GM23248 (cell line): ENCODE measurements around the gene CAB39. TPM values are rescaled to one million over a fixed set of nuclear protein-coding genes. Genes with fewer than 3 reads are reported as not detected.

Source experiments
- DNase-seq: peaks from one replicate; pipeline ENCODE4 v3.0.0-alpha.2; 2015
- H2AFZ ChIP-seq: fragments of 200-600 bp; sonication (generic); 2 replicates; pipeline ENCODE4 v1.6.1; 2016; ENCODE audit warnings: antibody characterized with exemption
- H3F3A ChIP-seq: fragments of 200-600 bp; sonication (generic); 2 replicates; pipeline ENCODE4 v1.6.1; 2016; ENCODE audit warnings: mild to moderate bottlenecking, antibody characterized with exemption, mixed run types; ENCODE audit not compliant: insufficient read depth
- H3K27ac ChIP-seq: fragments of 200-600 bp; sonication (generic); 2 replicates; pipeline ENCODE4 v1.5.1; 2016; ENCODE audit warnings: mild to moderate bottlenecking
- H3K27me3 ChIP-seq: fragments of 200-600 bp; sonication (generic); replicated peaks from 2 replicates; pipeline ENCODE4 v1.6.1; 2016; ENCODE audit warnings: mild to moderate bottlenecking; ENCODE audit not compliant: insufficient read depth
- H3K36me3 ChIP-seq: fragments of 200-600 bp; sonication (generic); 2 replicates; pipeline ENCODE4 v1.6.1; 2016; ENCODE audit warnings: low read depth, mild to moderate bottlenecking
- H3K4me1 ChIP-seq: fragments of 200-600 bp; sonication (generic); 2 replicates; pipeline ENCODE4 v1.6.1; 2016; ENCODE audit warnings: mild to moderate bottlenecking; ENCODE audit not compliant: insufficient read depth
- H3K4me2 ChIP-seq: fragments of 200-600 bp; sonication (generic); one replicate; pipeline ENCODE4 v1.6.1; 2016; ENCODE audit warnings: mild to moderate bottlenecking; ENCODE audit not compliant: unreplicated experiment
- H3K4me3 ChIP-seq: fragments of 200-600 bp; sonication (generic); 2 replicates; pipeline ENCODE4 v1.5.1; 2016; ENCODE audit warnings: mild to moderate bottlenecking
- H3K79me2 ChIP-seq: fragments of 200-600 bp; sonication (generic); 2 replicates; pipeline ENCODE4 v1.6.1; 2016; ENCODE audit warnings: mild to moderate bottlenecking; ENCODE audit not compliant: insufficient read depth
- H3K9ac ChIP-seq: fragments of 200-600 bp; sonication (generic); 2 replicates; pipeline ENCODE4 v1.6.1; 2016; ENCODE audit warnings: mild to moderate bottlenecking
- H3K9me2 ChIP-seq: fragments of 200-600 bp; sonication (generic); 2 replicates; pipeline ENCODE4 v1.6.1; 2016; ENCODE audit warnings: mixed run types, mild to moderate bottlenecking, moderate library complexity; ENCODE audit not compliant: insufficient read depth
- H3K9me3 ChIP-seq: fragments of 200-600 bp; sonication (generic); one replicate; pipeline ENCODE4 v1.6.1; 2017; ENCODE audit warnings: low read depth
- H4K20me1 ChIP-seq: fragments of 200-600 bp; sonication (generic); 2 replicates; pipeline ENCODE4 v1.6.0; 2016; ENCODE audit not compliant: insufficient read depth
- EZH2 ChIP-seq: fragments of 200-600 bp; sonication (generic); IDR thresholded peaks from 2 replicates; pipeline ENCODE4 v1.6.1; 2018; ENCODE audit warnings: antibody characterized with exemption, mild to moderate bottlenecking; ENCODE audit not compliant: insufficient read depth, poor library complexity, severe bottlenecking
- EZH2phosphoT487 ChIP-seq: fragments of 200-600 bp; sonication (generic); IDR thresholded peaks from 2 replicates; pipeline ENCODE4 v1.6.1; 2018; ENCODE audit warnings: antibody characterized with exemption, moderate library complexity, mild to moderate bottlenecking, low read depth; ENCODE audit not compliant: insufficient read depth
- WGBS, 2 experiments: methylation state at CpG; one replicate each; pipeline ENCODE4 v1.1.6; 2015 to 2017; ENCODE audit warnings: low lambda C conversion rate in 2 of 2, low coverage in 1 of 2; ENCODE audit errors: missing lambda C conversion rate in 2 of 2; 5-methylcytosine and 5-hydroxymethylcytosine counted together
- in situ Hi-C: fragments of 300-500 bp; cut with MboI; formaldehyde crosslinking; loops from 2 replicates; pipeline ENCODE4 v1.15.0; 2020
- polyA plus RNA-seq: library from polyadenylated mRNA; unstranded; fragments of >200 nt; fragmentation: Nextera tagmentation; extraction: Ambion mirVana; gene quantifications from 2 replicates; pipeline ENCODE4 v1.2.1, GENCODE V29; 2016
- total RNA-seq: library from RNA; depleted of rRNA; stranded (reverse); fragments of >200 nt; shearing (Covaris generic); gene quantifications from 2 replicates; pipeline ENCODE4 v1.2.3, GENCODE V29; 2014

CAB39 gene
- total and polyA plus RNA-seq, 2 experiments from 2014 or later: 22.7 to 52.1 TPM

- Histone ChIP-seq H3K79me2 (peaks cover 99% of the 10 kb centered on the region), H3K4me3 (no peak overlapping the region), H3F3A (peaks cover 7% of the 10 kb centered on the region; the same call in 1 of the 2 replicates), H3K4me2 (no peak overlapping the region), H3K9ac (no peak overlapping the region), H3K9me3 (no peaks in the 10 kb centered on the region), H3K27me3 (no peaks in the 10 kb centered on the region), H3K4me1 (no peaks in the 10 kb centered on the region), H3K27ac (no peak overlapping the region), H3K36me3 (peaks cover 41% of the 10 kb centered on the region), H2AFZ (no peak overlapping the region), H4K20me1 (no peaks in the 10 kb centered on the region), H3K9me2 (no peaks in the 10 kb centered on the region)
- no peak for DNase-seq
- 89 to 92% methylated on average over 4 of the region's 4 CpGs for WGBS, 2 experiments
- TF ChIP-seq EZH2 (no peak), EZH2phosphoT487 (no peak)
- in situ Hi-C loops: no loop called here
These were observed 53.1 kb downstream of the CAB39 start for GRCh38 chr2:230765611-230766300.

GRCh38 chr2:230767862-230768388, 55.3 kb downstream of the CAB39 start:
- Histone ChIP-seq H3K4me2 (no peak overlapping the region), H3K9ac (no peak overlapping the region), H3K9me2 (no peaks in the 10 kb centered on the region), H3K4me1 (no peaks in the 10 kb centered on the region), H3K27ac (no peak overlapping the region), H3K79me2 (peaks cover 99% of the 10 kb centered on the region), H2AFZ (no peak overlapping the region), H3K36me3 (peaks cover 27% of the 10 kb centered on the region), H3K4me3 (no peak overlapping the region), H3K27me3 (no peaks in the 10 kb centered on the region), H4K20me1 (no peaks in the 10 kb centered on the region), H3F3A (peaks cover 5% of the 10 kb centered on the region), H3K9me3 (no peaks in the 10 kb centered on the region)
- WGBS, 2 experiments: 68 to 73% methylated on average over 2 of the region's 2 CpGs
- in situ Hi-C loops: no loop called here
- no peak for TF ChIP-seq EZH2
- no peak for TF ChIP-seq EZH2phosphoT487
- no peak for DNase-seq

- WGBS, 2 experiments: 86% methylated on average over 3 of the region's 3 CpGs
- Histone ChIP-seq H3K4me2 (no peak overlapping the region), H3K27ac (no peak overlapping the region), H4K20me1 (no peaks in the 10 kb centered on the region), H3K27me3 (no peaks in the 10 kb centered on the region), H3K9me2 (no peaks in the 10 kb centered on the region), H2AFZ (no peak overlapping the region), H3K9me3 (no peaks in the 10 kb centered on the region), H3K36me3 (peaks cover 12% of the 10 kb centered on the region; the same call in 1 of the 2 replicates), H3F3A (peaks cover 28% of the 10 kb centered on the region), H3K4me1 (peaks cover 23% of the 10 kb centered on the region), H3K9ac (no peak overlapping the region), H3K79me2 (peaks cover 94% of the 10 kb centered on the region), H3K4me3 (no peak overlapping the region)
- in situ Hi-C loops: no loop called here
- no peak for TF ChIP-seq EZH2phosphoT487
- TF ChIP-seq EZH2: no peak
- DNase-seq: no peak
These were observed 58.2 kb downstream of the CAB39 start for GRCh38 chr2:230770804-230771203.

GRCh38 chr2:230772156-230772555, 59.5 kb downstream of the CAB39 start:
- Histone ChIP-seq H3K4me1 (peaks cover 29% of the 10 kb centered on the region), H3K36me3 (peaks cover 12% of the 10 kb centered on the region; the same call in 1 of the 2 replicates), H3K79me2 (peaks cover 94% of the 10 kb centered on the region), H3K9me3 (no peaks in the 10 kb centered on the region), H3K9me2 (no peaks in the 10 kb centered on the region), H4K20me1 (no peaks in the 10 kb centered on the region), H3K27me3 (no peaks in the 10 kb centered on the region), H3K9ac (no peak overlapping the region), H3K27ac (no peak overlapping the region), H3K4me2 (no peak overlapping the region), H3K4me3 (no peak overlapping the region), H2AFZ (no peak overlapping the region), H3F3A (peaks cover 28% of the 10 kb centered on the region)
- no peak for DNase-seq
- TF ChIP-seq EZH2phosphoT487: no peak
- no peak for TF ChIP-seq EZH2
- WGBS, 2 experiments: 78 to 81% methylated on average over 2 of the region's 2 CpGs
- in situ Hi-C loops: no loop called here
